Measurements from ENCODE around the gene YDJC.

- TF ChIP-seq REST (IDR thresholded peaks at IDR 0.05; ENCODE audit: borderline replicate concordance in 1 of 2, low read depth in 1 of 2, low read length in 2 of 2) (no peak), EP300 (IDR thresholded peaks at IDR 0.05; ENCODE audit: low read depth in 2 of 2, low read length in 2 of 2) (no peak), EP300 (CRISPR knock-in tag; IDR thresholded peaks at IDR 0.05; ENCODE audit: borderline replicate concordance) (no peak), ZBTB21 (CRISPR knock-in tag; IDR thresholded peaks at IDR 0.05) (no peak), EZH2 (conservative IDR thresholded peaks at IDR 0.05; ENCODE audit: low read depth, low read length) (no peak), GABPA (IDR thresholded peaks at IDR 0.05; ENCODE audit: low read depth, low read length) (no peak), GABPA (CRISPR knock-in tag; IDR thresholded peaks at IDR 0.05; ENCODE audit: low read depth) (no peak), FOXM1 (CRISPR knock-in tag; IDR thresholded peaks at IDR 0.05) (no peak)
Observed at GRCh38 chr22:21646608-21647590, 17.1 kb upstream of the YDJC start.
